Thoracic aorta (tissue), 2 donors: ENCODE measurements around the gene HMOX2. TPM values are rescaled to one million over a fixed set of nuclear protein-coding genes. Genes with fewer than 3 reads are reported as not detected.

Experiments used
- ATAC-seq: fragments of 150-250 bp; one replicate; pipeline ENCODE4 v1.8.0; 2017; ENCODE audit warnings: low read depth; ENCODE audit not compliant: insufficient number of reproducible peaks, low FRiP score
- DNase-seq: peaks from one replicate; pipeline ENCODE4 v3.0.0-alpha.2; 2020; ENCODE audit warnings: low spot score
- H3K27ac ChIP-seq, 2 donors: fragments of 200-600 bp; sonication (generic); 1 replicate in 1 of 2; 2 replicates in 1 of 2; pipeline ENCODE4 v1.5.1; 2016; ENCODE audit warnings: mild to moderate bottlenecking in 2 of 2, moderate library complexity in 2 of 2
- H3K27me3 ChIP-seq: fragments of 200-600 bp; sonication (generic); replicated peaks from 2 replicates; pipeline ENCODE4 v1.6.0; 2016; ENCODE audit warnings: mild to moderate bottlenecking; ENCODE audit not compliant: insufficient read depth
- H3K36me3 ChIP-seq: fragments of 200-600 bp; sonication (generic); one replicate; pipeline ENCODE4 v1.5.1; 2016
- H3K4me1 ChIP-seq, 2 donors: fragments of 200-600 bp; sonication (generic); 1 replicate in 1 of 2; 2 replicates in 1 of 2; pipeline versions ENCODE4 v1.5.1 to v1.6.0; 2016; ENCODE audit warnings: low read depth in 2 of 2, mild to moderate bottlenecking in 1 of 2; ENCODE audit not compliant: control insufficient read depth in 1 of 2
- H3K4me3 ChIP-seq: fragments of 200-600 bp; sonication (generic); 2 replicates; pipeline ENCODE4 v1.5.1; 2016; ENCODE audit warnings: mild to moderate bottlenecking
- H3K9me3 ChIP-seq: fragments of 200-600 bp; sonication (generic); 2 replicates; pipeline ENCODE4 v1.5.1; 2016
- total RNA-seq, 2 donors: library from RNA; depleted of rRNA; stranded (reverse); fragments of >200 nt; gene quantifications; one replicate each; pipeline versions ENCODE4 v1.1.0 to v1.2.3, GENCODE V29; 2016
- TF ChIP-seq, protein P1 (sequence below): fragments of 200-600 bp; sonication (generic); IDR thresholded peaks from one replicate; pipeline ENCODE4 v1.5.1; 2019; ENCODE audit warnings: antibody characterized with exemption

The HMOX2 gene
- total RNA-seq, 2 donors from 2014 or later = 35.3 to 43.5 TPM

DNA sequence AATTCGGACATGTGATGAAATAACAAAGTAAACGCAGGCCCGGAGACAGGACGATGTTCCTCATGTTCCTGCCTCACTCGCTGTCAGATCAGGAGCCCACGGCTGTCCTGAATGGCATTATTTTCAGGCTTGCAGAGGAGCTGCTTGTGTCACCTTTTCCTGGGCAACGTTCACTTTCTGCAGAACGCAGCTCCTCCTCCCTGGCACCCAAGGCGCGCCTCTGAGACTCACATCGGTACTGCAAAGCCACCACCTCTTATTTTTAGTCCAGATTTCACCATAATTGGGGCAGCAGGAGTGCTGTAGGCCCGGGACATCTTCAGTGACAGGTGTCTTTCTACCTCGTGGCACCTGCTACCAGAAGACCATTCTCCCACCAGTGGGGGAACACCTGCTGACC, 71.9 kb downstream of the HMOX2 start:
- Histone ChIP-seq H3K4me3 (no peak overlapping the region), H3K9me3 (no peaks in the 10 kb centered on the region), H3K36me3 (no peaks in the 10 kb centered on the region), H3K4me1 (no peaks in the 10 kb centered on the region), H3K27me3 (no peaks in the 10 kb centered on the region), H3K27ac (no peak overlapping the region)
- ATAC-seq (no peak), DNase-seq (no peak)
- TF ChIP-seq, protein P1, sequence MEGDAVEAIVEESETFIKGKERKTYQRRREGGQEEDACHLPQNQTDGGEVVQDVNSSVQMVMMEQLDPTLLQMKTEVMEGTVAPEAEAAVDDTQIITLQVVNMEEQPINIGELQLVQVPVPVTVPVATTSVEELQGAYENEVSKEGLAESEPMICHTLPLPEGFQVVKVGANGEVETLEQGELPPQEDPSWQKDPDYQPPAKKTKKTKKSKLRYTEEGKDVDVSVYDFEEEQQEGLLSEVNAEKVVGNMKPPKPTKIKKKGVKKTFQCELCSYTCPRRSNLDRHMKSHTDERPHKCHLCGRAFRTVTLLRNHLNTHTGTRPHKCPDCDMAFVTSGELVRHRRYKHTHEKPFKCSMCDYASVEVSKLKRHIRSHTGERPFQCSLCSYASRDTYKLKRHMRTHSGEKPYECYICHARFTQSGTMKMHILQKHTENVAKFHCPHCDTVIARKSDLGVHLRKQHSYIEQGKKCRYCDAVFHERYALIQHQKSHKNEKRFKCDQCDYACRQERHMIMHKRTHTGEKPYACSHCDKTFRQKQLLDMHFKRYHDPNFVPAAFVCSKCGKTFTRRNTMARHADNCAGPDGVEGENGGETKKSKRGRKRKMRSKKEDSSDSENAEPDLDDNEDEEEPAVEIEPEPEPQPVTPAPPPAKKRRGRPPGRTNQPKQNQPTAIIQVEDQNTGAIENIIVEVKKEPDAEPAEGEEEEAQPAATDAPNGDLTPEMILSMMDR = no peak

DNA sequence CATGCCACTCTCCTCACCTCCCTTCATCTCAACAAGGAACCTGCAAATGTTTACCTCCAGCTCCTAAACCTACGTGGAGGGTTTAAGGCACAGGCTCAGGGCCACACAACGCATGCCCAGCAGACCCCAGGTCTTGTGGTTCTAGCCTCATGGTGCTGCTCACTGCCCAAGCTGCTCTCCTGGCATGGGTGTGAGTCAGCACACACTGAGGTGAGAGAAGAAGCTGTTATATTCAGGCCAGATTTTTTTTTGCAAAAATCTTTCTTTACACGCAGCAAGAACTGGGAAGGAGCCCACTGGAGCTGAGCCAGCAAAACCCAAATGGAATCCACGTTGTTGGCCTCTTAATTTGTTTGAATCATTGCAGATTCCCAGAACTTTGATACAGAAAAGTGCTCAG, 74.4 kb downstream of the HMOX2 start:
- ATAC-seq (no peak), DNase-seq (no peak)
- Histone ChIP-seq H3K27me3 (no peaks in the 10 kb centered on the region), H3K4me1 (no peaks in the 10 kb centered on the region), H3K27ac (no peak overlapping the region), H3K9me3 (no peaks in the 10 kb centered on the region), H3K4me3 (no peak overlapping the region), H3K36me3 (no peaks in the 10 kb centered on the region)
- TF ChIP-seq, protein P1 = no peak

DNA sequence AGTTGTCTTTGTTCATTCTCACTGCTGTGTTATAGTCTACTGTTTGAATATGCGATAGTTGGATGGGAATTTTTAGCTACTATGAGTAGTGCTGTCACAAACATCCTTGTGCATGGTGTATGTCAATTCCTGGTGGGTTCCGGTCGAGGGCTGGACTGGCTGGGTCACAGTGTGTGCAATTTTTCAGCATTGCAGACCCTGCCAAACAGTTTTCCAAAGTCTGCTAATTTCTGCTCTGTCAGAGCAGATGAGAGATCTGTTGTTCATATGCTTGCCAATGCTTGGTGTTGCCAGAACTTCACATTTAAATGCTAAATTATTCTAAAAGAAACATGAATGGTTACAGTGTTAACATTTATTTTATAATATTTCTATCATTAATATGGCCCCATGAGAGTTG, 76.3 kb downstream of the HMOX2 start:
- Histone ChIP-seq H3K4me1 (no peaks in the 10 kb centered on the region), H3K9me3 (no peaks in the 10 kb centered on the region), H3K36me3 (no peaks in the 10 kb centered on the region), H3K27me3 (no peaks in the 10 kb centered on the region), H3K4me3 (no peak overlapping the region), H3K27ac (no peak overlapping the region)
- ATAC-seq (no peak), DNase-seq (no peak)
- TF ChIP-seq, protein P1 = no peak

DNA sequence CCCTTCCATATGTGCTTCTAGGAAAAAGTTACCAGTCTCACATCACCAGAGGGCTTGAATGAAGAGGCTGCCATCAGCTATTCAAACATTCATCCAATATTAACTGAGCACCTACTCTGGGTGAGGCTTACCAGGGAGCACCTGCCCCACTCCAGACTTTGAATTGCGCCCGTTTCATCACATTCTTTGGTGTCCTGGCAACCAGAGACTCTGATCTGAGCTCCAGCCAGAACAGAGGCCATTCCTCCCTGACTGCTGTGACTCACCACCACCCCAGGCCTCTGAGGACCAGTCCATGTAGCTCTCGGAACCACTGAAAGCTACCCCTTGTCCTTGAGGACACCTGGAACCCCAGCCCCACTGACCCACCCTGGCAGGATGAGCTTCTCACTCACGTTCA, 79.9 kb downstream of the HMOX2 start, which contains the start of gene C16orf96:
Gene C16orf96, plus strand, starts transcription at position 229 of the 400 bp plus-strand sequence. Its CDS starts 150 bp downstream, at position 379.
- TF ChIP-seq, protein P1 = no peak
- no peaks in the 10 kb centered on the region for H3K27me3 ChIP-seq
- no peaks in the 10 kb centered on the region for H3K9me3 ChIP-seq
- ATAC-seq = no peak
- DNase-seq = no peak
- no peak within 1 kb of the TSS for H3K4me3 ChIP-seq
- H3K36me3 ChIP-seq = no peaks in the 10 kb centered on the region
- no peak within 1 kb of the TSS for H3K27ac ChIP-seq
- no peaks in the 10 kb centered on the region for H3K4me1 ChIP-seq

DNA sequence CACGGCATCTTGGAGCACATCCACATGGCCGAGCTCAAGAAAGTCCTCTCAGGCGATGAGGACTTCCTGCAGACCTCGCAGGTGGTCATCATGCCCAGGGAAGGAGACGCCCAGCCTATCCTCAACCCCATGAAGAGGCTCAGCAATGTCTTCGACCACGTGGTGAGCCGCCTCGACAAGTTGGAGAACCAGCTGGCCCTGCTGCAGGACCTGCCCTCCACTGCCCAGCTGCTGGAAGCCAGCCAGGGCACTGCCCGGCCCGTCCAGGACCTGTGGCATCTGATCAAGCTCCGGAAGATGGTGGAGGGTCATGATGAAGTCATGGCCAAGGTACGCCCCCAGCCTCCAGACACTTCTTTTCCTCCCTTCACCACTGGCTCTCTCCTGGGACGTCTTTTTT, 80.4 kb downstream of the HMOX2 start:
- no peaks in the 10 kb centered on the region for H3K9me3 ChIP-seq
- no peak for DNase-seq
- TF ChIP-seq, protein P1 = no peak
- no peaks in the 10 kb centered on the region for H3K36me3 ChIP-seq
- no peaks in the 10 kb centered on the region for H3K27me3 ChIP-seq
- H3K4me3 ChIP-seq = no peak overlapping the region
- no peaks in the 10 kb centered on the region for H3K4me1 ChIP-seq
- no peak for ATAC-seq
- no peak overlapping the region for H3K27ac ChIP-seq
